Measurements from ENCODE around the gene ETF1. TPM values are rescaled to one million over a fixed set of nuclear protein-coding genes. Genes with fewer than 3 reads are reported as not detected.

The ETF1 gene
- total and polyA plus RNA-seq, 3 donors from 2014 or later = 74.3 to 103 (median 75.3) TPM

GRCh38 chr5:138582959-138583358, 39.9 kb upstream of the ETF1 start:
- TF ChIP-seq, protein P1, sequence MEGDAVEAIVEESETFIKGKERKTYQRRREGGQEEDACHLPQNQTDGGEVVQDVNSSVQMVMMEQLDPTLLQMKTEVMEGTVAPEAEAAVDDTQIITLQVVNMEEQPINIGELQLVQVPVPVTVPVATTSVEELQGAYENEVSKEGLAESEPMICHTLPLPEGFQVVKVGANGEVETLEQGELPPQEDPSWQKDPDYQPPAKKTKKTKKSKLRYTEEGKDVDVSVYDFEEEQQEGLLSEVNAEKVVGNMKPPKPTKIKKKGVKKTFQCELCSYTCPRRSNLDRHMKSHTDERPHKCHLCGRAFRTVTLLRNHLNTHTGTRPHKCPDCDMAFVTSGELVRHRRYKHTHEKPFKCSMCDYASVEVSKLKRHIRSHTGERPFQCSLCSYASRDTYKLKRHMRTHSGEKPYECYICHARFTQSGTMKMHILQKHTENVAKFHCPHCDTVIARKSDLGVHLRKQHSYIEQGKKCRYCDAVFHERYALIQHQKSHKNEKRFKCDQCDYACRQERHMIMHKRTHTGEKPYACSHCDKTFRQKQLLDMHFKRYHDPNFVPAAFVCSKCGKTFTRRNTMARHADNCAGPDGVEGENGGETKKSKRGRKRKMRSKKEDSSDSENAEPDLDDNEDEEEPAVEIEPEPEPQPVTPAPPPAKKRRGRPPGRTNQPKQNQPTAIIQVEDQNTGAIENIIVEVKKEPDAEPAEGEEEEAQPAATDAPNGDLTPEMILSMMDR (IDR thresholded peaks at IDR 0.05) = no peak
- TF ChIP-seq POLR2A (IDR thresholded peaks at IDR 0.05) = no peak
- 92 to 94% methylated on average over 3 of the region's 3 CpGs for WGBS, 2 donors
- no peak for DNase-seq
- H3K4me3 ChIP-seq = no peak overlapping the region
- no peaks in the 10 kb centered on the region for H3K9me3 ChIP-seq
- H3K36me3 ChIP-seq (ENCODE audit: low read depth, missing control alignments) = no peaks in the 10 kb centered on the region
- H3K27ac ChIP-seq = no peak overlapping the region
- no peaks in the 10 kb centered on the region for H3K27me3 ChIP-seq
- no peaks in the 10 kb centered on the region for H3K4me1 ChIP-seq
- intact Hi-C loops (cut with DNase I; ENCODE audit: low total_unique reads) = no loop called here

- intact Hi-C loops (cut with DNase I; ENCODE audit: low total_unique reads) = no loop called here
- H3K36me3 ChIP-seq (ENCODE audit: low read depth, missing control alignments) = no peaks in the 10 kb centered on the region
- H3K4me3 ChIP-seq = no peak overlapping the region
- H3K9me3 ChIP-seq = no peaks in the 10 kb centered on the region
- no peak for DNase-seq
- H3K4me1 ChIP-seq = no peaks in the 10 kb centered on the region
- TF ChIP-seq, protein P1 (IDR thresholded peaks at IDR 0.05) = no peak
- no peak for TF ChIP-seq POLR2A (IDR thresholded peaks at IDR 0.05)
- H3K27ac ChIP-seq = no peak overlapping the region
- no peaks in the 10 kb centered on the region for H3K27me3 ChIP-seq
Observed at GRCh38 chr5:138580777-138581176, 37.7 kb upstream of the ETF1 start.

GRCh38 chr5:138580001-138580400, 37.0 kb upstream of the ETF1 start:
- 96 to 97% methylated on average over 2 of the region's 2 CpGs for WGBS, 2 donors
- Histone ChIP-seq H3K4me3 (no peak overlapping the region), H3K27me3 (no peaks in the 10 kb centered on the region), H3K27ac (no peak overlapping the region), H3K9me3 (no peaks in the 10 kb centered on the region), H3K4me1 (no peaks in the 10 kb centered on the region), H3K36me3 (ENCODE audit: low read depth, missing control alignments) (no peaks in the 10 kb centered on the region)
- no peak for DNase-seq
- intact Hi-C loops (cut with DNase I; ENCODE audit: low total_unique reads) = no loop called here
- TF ChIP-seq POLR2A (IDR thresholded peaks at IDR 0.05) = no peak
- TF ChIP-seq, protein P1 (IDR thresholded peaks at IDR 0.05) = no peak

DNA sequence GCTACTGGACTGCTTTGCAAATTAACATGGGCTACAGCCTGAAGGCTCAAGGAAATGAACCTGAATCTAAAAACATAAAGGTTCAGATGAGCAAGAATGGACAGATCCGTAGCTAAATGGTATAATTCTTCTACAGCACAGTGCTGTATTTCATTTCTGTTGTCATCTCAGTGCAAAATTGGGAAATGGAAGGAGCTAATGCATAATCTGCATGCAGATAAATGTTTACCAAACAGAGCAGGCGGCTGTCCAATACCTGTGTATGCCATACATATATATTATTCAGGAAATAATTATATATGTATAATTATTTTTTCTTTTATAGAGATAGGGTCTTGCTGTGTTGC, 36.5 kb upstream of the ETF1 start:
- Histone ChIP-seq H3K9me3 (no peaks in the 10 kb centered on the region), H3K36me3 (ENCODE audit: low read depth, missing control alignments) (no peaks in the 10 kb centered on the region), H3K4me3 (no peak overlapping the region), H3K27me3 (no peaks in the 10 kb centered on the region), H3K4me1 (peaks cover 1% of the 10 kb centered on the region), H3K27ac (no peak overlapping the region)
- WGBS, 2 donors = 49 to 50% methylated on average over 2 of the region's 2 CpGs
- no peak for TF ChIP-seq POLR2A (IDR thresholded peaks at IDR 0.05)
- TF ChIP-seq, protein P1 (IDR thresholded peaks at IDR 0.05) = peak in 1 of 3 experiments; percentile 2
- DNase-seq = no peak
- intact Hi-C loops (cut with DNase I; ENCODE audit: low total_unique reads) = no loop called here

- H3K36me3 ChIP-seq (ENCODE audit: low read depth, missing control alignments) = no peaks in the 10 kb centered on the region
- no peaks in the 10 kb centered on the region for H3K9me3 ChIP-seq
- H3K4me3 ChIP-seq = no peak overlapping the region
- WGBS, 2 donors = 65 to 70% methylated on average over 16 to 17 of the region's 17 CpGs
- H3K27ac ChIP-seq = no peak overlapping the region
- peaks cover 6% of the 10 kb centered on the region for H3K4me1 ChIP-seq
- no peak for DNase-seq
- no peaks in the 10 kb centered on the region for H3K27me3 ChIP-seq
- TF ChIP-seq POLR2A (IDR thresholded peaks at IDR 0.05) = no peak
- TF ChIP-seq, protein P1 (IDR thresholded peaks at IDR 0.05) = no peak
- intact Hi-C loops (cut with DNase I; ENCODE audit: low total_unique reads) = no loop called here
Observed at GRCh38 chr5:138577452-138577851, 34.4 kb upstream of the ETF1 start.

Measured in testis (tissue), 3 donors.